ENCODE data around the gene FIZ1.
"Not testable (repeated sequence)": the region's sequence is repeated elsewhere in the genome, so short reads cannot be mapped to it uniquely, and the experiment has no call there.

Gene FIZ1

GRCh38 chr19:55593096-55593772, 6.1 kb downstream of the FIZ1 start:
- no peak for DNase-seq (ENCODE audit: low spot score)

GRCh38 chr19:55592391-55593090, 6.8 kb downstream of the FIZ1 start:
- no peak for DNase-seq (ENCODE audit: low spot score)

GRCh38 chr19:55591555-55591954, 7.8 kb downstream of the FIZ1 start:
- no peak for DNase-seq (ENCODE audit: low spot score)

GRCh38 chr19:55590617-55591016, 8.7 kb downstream of the FIZ1 start:
- peak; percentile 76 for DNase-seq (ENCODE audit: low spot score)

GRCh38 chr19:55590109-55590508, 9.2 kb downstream of the FIZ1 start:
- no peak for DNase-seq (ENCODE audit: low spot score)

- DNase-seq (ENCODE audit: low spot score) = no peak
Observed at GRCh38 chr19:55588738-55589137, 10.6 kb downstream of the FIZ1 start.

GRCh38 chr19:55586976-55587668, 12.2 kb downstream of the FIZ1 start:
- DNase-seq (ENCODE audit: low spot score) = peak; percentile 87

GRCh38 chr19:55585658-55586339, 13.5 kb downstream of the FIZ1 start:
- DNase-seq (ENCODE audit: low spot score) = no peak

- no peak for DNase-seq (ENCODE audit: low spot score)
Observed at GRCh38 chr19:55584871-55585270, 14.4 kb downstream of the FIZ1 start.

GRCh38 chr19:55583897-55584296, 15.4 kb downstream of the FIZ1 start:
- DNase-seq (ENCODE audit: low spot score) = not testable (repeated sequence)

- not testable (repeated sequence) for DNase-seq (ENCODE audit: low spot score)
Observed at GRCh38 chr19:55582284-55582683, 17.0 kb downstream of the FIZ1 start.

- DNase-seq (ENCODE audit: low spot score) = no peak
Observed at GRCh38 chr19:55581823-55582223, 17.5 kb downstream of the FIZ1 start.

- no peak for DNase-seq (ENCODE audit: low spot score)
Observed at GRCh38 chr19:55581145-55581822, 18.0 kb downstream of the FIZ1 start.

GRCh38 chr19:55580628-55581144, 18.6 kb downstream of the FIZ1 start, which contains the start of gene ZNF579:
ZNF579 (minus strand) TSS chr19:55580848; CDS start chr19:55579639, 1,209 bp downstream.
- DNase-seq (ENCODE audit: low spot score) = no peak

- DNase-seq (ENCODE audit: low spot score) = no peak
Observed at GRCh38 chr19:55579766-55580621, 19.3 kb downstream of the FIZ1 start.

- DNase-seq (ENCODE audit: low spot score) = no peak
Observed at GRCh38 chr19:55578761-55579747, 20.3 kb downstream of the FIZ1 start.

- no peak for DNase-seq (ENCODE audit: low spot score)
Observed at GRCh38 chr19:55578031-55578760, 21.1 kb downstream of the FIZ1 start.

- DNase-seq (ENCODE audit: low spot score) = no peak
Observed at GRCh38 chr19:55576746-55577145, 22.6 kb downstream of the FIZ1 start.

GRCh38 chr19:55573929-55574328, 25.4 kb downstream of the FIZ1 start:
- not testable (repeated sequence) for DNase-seq (ENCODE audit: low spot score)

Measured in hematopoietic multipotent progenitor cell treated with erythropoietin and hydrocortisone succinate and interleukin-3 and kit ligand, for 15 days (in vitro differentiated cells).